ENCODE data around the gene SLC25A6. TPM values are rescaled to one million over a fixed set of nuclear protein-coding genes. Genes with fewer than 3 reads are reported as not detected.

The SLC25A6 gene
- polyA plus RNA-seq, 1 of the 3 experiments (the other 2 are of a cell fraction): 981 TPM

DNA sequence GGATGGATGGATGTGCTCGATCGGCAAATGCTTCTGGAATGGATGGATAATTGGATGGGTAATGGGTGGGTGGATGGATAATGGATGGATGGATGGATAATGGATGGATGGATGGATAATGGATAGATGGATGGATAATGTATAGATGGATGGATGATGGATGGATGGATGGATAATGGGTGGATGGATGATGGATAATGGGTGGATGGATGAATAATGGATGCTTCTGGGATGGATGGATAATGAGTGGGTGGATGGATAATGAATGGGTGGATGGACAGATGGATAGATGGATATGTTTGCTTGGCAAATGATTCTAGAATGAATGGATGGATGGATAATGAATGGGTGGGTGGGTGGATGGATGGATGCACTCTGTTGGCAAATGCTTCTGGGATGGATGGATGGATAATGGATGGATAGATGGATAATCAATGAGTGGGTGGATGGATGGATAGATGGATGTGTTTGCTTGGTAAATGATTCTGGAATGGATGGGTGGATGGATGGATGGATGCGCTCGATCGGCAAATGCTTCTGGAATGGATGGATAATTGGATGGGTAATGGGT is 3.8 kb upstream of the SLC25A6 start:
- H3F3A ChIP-seq (replicated peaks; ENCODE audit: insufficient read depth): no peaks in the 10 kb centered on the region
- H3K4me3 ChIP-seq (ENCODE audit: low read depth in 2 of 2, low read length in 1 of 2): no peak overlapping the region
- no peaks in the 10 kb centered on the region for H3K9me3 ChIP-seq
- 0 out of 2 replicates have a peak overlapping the region, but pooled peaks have one; percentile 99 for H3K4me2 ChIP-seq
- H3K9ac ChIP-seq: no peak overlapping the region
- peaks cover 45% of the 10 kb centered on the region for H3K79me2 ChIP-seq (ENCODE audit: insufficient read depth)
- H3K9me2 ChIP-seq: no peaks in the 10 kb centered on the region
- ChIA-PET CTCF (no interaction called here), POLR2A (no interaction called here)
- peaks cover 6% of the 10 kb centered on the region in 2 experiments for H3K36me3 ChIP-seq (replicated peaks in 1 of 2; ENCODE audit: control insufficient read depth in 1 of 2, insufficient read depth in 2 of 2, low read length in 1 of 2)
- H3K27me3 ChIP-seq (ENCODE audit: insufficient read depth): no peaks in the 10 kb centered on the region
- TF ChIP-seq MEF2A (IDR thresholded peaks at IDR 0.05; ENCODE audit: borderline replicate concordance, low read depth) (no peak), ELF1 (IDR thresholded peaks at IDR 0.05) (no peak), EZH2phosphoT487 (IDR thresholded peaks at IDR 0.05; ENCODE audit: borderline replicate concordance, low read depth) (no peak), FOXJ3 (CRISPR knock-in tag; IDR thresholded peaks at IDR 0.05) (no peak), MXI1 (IDR thresholded peaks at IDR 0.05; ENCODE audit: low read depth, low read length) (no peak), GATA2 (CRISPR knock-in tag; IDR thresholded peaks at IDR 0.05) (no peak), RXRA (IDR thresholded peaks at IDR 0.05; ENCODE audit: borderline replicate concordance, low read depth) (no peak), FOSL2 (IDR thresholded peaks at IDR 0.05; ENCODE audit: borderline replicate concordance, low read depth) (no peak), POLR2AphosphoS5 (IDR thresholded peaks at IDR 0.05; ENCODE audit: low read depth, low read length) (no peak), YY1 (IDR thresholded peaks at IDR 0.05; ENCODE audit: low read depth) (no peak), TCF12 (IDR thresholded peaks at IDR 0.05) (no peak), RFX5 (IDR thresholded peaks at IDR 0.05; ENCODE audit: low read length) (no peak)
- TF ChIP-seq, protein P1, sequence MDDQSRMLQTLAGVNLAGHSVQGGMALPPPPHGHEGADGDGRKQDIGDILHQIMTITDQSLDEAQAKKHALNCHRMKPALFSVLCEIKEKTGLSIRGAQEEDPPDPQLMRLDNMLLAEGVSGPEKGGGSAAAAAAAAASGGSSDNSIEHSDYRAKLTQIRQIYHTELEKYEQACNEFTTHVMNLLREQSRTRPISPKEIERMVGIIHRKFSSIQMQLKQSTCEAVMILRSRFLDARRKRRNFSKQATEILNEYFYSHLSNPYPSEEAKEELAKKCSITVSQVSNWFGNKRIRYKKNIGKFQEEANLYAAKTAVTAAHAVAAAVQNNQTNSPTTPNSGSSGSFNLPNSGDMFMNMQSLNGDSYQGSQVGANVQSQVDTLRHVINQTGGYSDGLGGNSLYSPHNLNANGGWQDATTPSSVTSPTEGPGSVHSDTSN (IDR thresholded peaks at IDR 0.05): no peak
- TF ChIP-seq, protein P2, sequence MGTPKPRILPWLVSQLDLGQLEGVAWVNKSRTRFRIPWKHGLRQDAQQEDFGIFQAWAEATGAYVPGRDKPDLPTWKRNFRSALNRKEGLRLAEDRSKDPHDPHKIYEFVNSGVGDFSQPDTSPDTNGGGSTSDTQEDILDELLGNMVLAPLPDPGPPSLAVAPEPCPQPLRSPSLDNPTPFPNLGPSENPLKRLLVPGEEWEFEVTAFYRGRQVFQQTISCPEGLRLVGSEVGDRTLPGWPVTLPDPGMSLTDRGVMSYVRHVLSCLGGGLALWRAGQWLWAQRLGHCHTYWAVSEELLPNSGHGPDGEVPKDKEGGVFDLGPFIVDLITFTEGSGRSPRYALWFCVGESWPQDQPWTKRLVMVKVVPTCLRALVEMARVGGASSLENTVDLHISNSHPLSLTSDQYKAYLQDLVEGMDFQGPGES (IDR thresholded peaks at IDR 0.05; ENCODE audit: low read depth, low read length): no peak
- TF ChIP-seq, protein P3, sequence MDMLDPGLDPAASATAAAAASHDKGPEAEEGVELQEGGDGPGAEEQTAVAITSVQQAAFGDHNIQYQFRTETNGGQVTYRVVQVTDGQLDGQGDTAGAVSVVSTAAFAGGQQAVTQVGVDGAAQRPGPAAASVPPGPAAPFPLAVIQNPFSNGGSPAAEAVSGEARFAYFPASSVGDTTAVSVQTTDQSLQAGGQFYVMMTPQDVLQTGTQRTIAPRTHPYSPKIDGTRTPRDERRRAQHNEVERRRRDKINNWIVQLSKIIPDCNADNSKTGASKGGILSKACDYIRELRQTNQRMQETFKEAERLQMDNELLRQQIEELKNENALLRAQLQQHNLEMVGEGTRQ (IDR thresholded peaks at IDR 0.05; ENCODE audit: borderline replicate concordance, low read depth, low read length): no peak
- TF ChIP-seq, protein P4, sequence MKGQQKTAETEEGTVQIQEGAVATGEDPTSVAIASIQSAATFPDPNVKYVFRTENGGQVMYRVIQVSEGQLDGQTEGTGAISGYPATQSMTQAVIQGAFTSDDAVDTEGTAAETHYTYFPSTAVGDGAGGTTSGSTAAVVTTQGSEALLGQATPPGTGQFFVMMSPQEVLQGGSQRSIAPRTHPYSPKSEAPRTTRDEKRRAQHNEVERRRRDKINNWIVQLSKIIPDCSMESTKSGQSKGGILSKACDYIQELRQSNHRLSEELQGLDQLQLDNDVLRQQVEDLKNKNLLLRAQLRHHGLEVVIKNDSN (IDR thresholded peaks at IDR 0.05; ENCODE audit: borderline replicate concordance, low read depth): no peak
- TF ChIP-seq, protein P5, sequence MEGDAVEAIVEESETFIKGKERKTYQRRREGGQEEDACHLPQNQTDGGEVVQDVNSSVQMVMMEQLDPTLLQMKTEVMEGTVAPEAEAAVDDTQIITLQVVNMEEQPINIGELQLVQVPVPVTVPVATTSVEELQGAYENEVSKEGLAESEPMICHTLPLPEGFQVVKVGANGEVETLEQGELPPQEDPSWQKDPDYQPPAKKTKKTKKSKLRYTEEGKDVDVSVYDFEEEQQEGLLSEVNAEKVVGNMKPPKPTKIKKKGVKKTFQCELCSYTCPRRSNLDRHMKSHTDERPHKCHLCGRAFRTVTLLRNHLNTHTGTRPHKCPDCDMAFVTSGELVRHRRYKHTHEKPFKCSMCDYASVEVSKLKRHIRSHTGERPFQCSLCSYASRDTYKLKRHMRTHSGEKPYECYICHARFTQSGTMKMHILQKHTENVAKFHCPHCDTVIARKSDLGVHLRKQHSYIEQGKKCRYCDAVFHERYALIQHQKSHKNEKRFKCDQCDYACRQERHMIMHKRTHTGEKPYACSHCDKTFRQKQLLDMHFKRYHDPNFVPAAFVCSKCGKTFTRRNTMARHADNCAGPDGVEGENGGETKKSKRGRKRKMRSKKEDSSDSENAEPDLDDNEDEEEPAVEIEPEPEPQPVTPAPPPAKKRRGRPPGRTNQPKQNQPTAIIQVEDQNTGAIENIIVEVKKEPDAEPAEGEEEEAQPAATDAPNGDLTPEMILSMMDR (IDR thresholded peaks at IDR 0.05): no peak
- H4K20me1 ChIP-seq (ENCODE audit: insufficient read depth): peaks cover 7% of the 10 kb centered on the region
- 97% methylated on average over 5 of the region's 5 CpGs for WGBS (ENCODE audit: low lambda C conversion rate)
- no peak for DNase-seq
- no peak overlapping the region for H3K27ac ChIP-seq (ENCODE audit: low read depth in 2 of 2, low read length in 1 of 2)
- H2AFZ ChIP-seq (ENCODE audit: low read depth): no peak overlapping the region
- peaks cover 4 to 10% of the 10 kb centered on the region in 2 experiments; a peak in 2 of 4 replicates for H3K4me1 ChIP-seq (ENCODE audit: control insufficient read depth in 1 of 2, insufficient read depth in 2 of 2, low read depth in 1 of 2, low read length in 1 of 2)

Data from SK-N-SH (cell line).